HG02571 (cell line): ENCODE data around the gene TBL2.
"Not testable (repeated sequence)": the region's sequence is repeated elsewhere in the genome, so short reads cannot be mapped to it uniquely, and the experiment has no call there.

Experiments
- ATAC-seq: cut with Tn5 transposase; IDR thresholded peaks from one replicate; pipeline ENCODE4 v1.9.1; 2021; ENCODE audit warnings: mild to moderate bottlenecking, moderate library complexity; ENCODE audit not compliant: unreplicated experiment

The TBL2 gene

DNA sequence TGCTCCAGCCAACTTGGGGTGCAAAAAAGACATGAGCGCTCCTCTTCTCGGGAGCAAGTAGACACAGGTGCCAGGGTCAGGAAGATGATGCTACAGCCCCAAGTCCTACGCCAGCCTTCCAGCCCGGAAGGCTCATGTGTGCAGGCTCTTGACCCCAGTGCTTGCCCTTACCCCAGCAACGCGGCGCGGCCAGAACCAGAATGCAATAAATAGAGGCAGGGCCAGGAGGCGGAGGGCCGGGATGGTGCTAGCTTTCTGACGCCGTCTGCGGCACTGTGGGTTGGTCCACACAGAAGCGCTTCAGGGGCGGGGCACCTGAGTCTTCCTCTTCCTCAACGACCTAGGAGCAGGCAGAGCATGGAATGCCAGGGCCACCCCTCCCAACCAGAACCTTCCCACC, 41.3 kb downstream of the TBL2 start:
- no peak for ATAC-seq

DNA sequence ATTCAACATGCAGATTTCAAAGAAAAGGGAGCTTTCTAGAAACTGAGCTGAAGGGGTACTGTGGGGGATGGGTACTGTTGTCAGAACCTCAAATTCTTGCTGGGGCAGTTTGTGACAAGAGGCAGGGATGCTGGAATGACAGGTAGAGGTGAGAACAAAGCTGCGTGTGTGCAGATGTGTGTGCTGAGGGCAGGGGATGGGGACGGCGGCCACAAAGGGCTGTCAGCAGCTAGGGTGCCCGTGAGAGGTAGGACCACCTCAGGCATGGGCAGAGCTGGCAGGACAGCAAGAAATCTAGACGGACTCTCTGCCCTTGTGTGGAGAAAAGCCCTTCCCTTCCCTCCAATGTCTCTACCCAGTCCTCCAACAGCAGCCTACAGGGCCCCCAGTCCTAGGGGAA, 41.9 kb downstream of the TBL2 start:
- no peak for ATAC-seq

DNA sequence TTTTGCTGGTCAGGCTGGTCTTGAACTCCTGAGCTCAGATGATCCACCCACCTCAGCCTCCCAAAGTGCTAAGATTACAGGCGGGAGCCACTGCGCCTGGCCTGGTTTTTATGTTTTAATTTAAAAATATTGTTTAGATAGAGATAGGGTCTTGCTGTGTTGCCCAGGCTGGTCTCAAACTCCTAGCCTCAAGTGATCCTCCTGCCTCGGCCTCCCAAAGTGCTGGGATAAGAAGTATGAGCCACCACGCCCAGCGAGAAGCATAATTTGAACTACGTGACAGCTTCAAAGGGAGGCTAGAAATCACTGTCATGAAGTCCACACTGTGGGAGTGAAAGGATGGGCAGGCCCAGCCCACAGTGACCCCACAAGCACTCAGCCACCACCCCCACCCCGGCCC, 42.5 kb downstream of the TBL2 start:
- not testable (repeated sequence) for ATAC-seq

DNA sequence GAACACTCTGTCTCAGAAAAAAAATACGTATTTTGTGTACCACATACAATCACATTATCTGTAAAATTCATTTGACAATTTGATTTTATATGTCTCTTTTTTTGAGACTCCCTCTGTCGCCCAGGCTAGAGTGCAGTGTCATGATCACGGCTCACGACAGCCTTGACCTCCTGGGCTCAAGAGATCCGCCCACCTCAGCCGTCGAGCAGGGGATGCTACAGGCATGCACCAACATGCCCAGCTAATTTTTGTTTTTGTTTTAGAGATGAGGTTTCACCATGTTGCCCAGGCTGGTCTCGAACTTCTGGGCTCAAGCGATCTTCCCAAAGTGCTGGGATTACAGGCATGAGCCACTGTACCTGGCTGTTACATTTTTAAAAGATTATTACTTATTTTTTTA, 44.6 kb downstream of the TBL2 start:
- no peak for ATAC-seq

DNA sequence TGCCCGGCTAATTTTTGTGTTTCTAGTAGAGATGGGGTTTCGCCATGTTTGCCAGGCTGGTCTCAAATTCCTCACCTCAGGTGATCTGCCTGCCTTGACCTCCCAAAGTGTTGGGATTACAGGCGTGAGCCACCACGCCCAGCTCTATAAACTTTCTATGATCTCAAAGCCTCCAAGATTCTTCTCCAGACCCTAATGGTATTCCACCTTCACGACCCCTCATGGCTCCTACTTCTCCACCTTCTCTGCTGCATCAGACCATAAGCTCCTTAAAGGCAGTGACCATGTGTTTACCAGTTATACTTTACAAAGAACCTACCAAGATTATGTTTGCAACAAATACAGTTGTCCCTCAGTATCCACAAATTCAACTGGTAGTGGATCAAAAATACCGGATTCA, 46.2 kb downstream of the TBL2 start:
- no peak for ATAC-seq

DNA sequence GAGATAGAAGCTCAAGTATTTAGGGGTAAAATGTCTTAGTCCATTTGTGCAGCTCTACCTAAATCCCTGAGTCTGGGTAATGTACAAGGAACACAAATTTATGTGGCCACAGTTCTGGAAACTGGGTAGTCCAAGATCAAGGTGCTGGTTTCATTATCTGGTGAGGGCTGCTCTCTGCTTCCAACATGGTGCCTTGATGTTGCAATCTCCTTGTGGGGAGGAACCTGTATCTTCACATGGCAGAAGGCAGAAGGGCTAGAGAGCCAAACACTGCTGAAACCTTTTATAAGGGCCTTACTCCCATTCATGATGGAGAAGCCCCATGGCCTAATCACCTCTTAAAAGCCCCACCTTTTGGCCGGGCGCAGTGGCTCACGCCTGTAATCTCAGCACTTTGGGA, 47.6 kb downstream of the TBL2 start:
- no peak for ATAC-seq

DNA sequence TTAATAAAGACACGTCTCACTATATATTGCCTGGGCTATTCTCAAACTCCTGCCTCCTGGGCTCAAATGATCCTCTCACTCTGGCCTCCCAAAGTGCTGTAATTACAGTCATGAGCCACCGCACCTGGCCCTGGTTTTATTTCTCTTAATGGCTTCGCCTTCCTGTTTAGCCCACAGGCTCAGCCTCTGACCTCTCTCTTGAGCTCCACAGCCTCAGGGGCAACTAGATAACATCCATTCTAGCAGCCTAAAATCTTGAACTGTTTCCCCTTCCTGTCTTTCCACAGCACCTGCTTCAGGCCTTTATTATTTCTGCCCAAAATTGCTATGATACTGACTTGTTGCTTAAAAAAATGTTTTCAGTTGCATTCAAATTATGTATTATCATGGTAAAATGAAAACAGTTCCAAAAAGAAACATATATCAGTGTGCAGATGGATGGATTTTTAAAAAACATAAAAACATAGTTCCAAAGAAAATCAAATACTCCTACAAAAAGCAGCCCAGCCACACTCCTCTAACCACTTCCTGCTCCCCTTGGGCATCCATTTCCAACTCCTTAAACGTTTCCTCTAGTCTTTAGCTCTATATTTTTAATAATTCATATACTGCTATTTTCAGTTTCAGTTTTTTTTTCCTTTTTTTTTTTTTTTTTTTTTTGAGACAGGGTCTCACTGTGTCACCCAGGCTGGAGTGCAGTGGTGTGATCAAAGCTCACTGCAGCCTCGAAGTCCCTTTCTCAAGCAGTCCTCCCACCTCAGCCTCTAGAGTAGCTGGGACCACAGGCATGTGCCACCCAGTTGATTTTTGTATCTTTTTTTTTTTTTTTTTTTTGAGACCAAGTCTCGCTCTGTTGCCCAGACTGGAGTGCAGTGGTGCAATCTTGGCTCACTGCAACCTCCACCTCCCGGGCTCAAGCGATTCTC, 51.2 kb downstream of the TBL2 start:
- ATAC-seq: no peak

DNA sequence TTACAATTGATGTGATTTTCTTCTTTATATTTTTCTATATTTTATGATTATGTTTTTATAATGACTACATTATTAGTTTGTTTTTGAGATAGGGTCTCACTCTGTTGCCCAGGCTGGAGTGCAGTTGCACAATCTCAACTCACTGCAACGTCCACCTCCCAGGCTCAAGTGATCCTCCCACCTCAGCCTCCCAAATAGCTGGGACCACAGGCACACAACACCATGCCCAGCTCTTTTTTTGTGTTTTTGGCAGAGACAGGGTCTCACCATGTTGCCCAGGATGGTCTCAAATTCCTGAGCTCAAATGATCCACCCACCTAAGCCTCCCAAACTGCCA, 52.3 kb downstream of the TBL2 start:
- not testable (repeated sequence) for ATAC-seq

DNA sequence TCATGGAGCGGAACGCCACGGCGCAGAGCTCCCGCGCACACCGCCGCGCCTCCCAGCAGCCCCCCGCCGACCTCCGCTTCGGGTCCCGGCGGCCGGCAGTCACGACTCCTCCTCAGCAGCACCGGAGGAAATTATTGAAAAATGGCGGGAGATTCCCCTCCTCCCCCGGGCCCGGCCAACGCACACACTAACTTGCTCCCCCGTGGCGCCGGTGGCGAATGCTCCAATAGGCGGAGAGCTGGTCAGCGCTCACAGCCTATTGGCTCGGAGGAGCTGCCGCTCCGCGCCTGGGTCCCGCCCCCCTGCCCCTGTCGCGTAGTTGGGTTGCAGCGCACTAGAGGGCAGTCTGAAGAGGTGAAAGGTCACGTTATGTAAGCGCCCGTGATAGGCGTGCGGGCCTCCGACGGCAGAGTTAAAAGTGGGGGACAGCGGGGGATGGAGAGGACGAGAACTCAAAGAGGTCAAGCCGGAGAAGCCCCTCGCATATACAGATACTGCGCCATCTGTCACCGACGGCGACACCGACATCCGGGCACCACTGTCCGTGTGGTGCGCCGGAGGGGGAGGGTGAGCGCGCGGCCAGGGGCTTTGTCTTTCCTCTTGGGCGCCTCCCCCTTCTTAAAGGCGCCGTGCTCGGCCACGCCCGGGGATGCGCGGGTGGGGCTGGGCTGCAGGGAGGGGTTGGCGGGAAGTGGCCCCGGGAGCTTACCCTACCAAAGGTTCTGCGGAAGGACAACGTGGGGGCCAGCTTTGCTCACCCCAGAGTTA, 56.1 kb downstream of the TBL2 start, which contains the start of gene BAZ1B:
Gene BAZ1B (minus strand): TSS at position 189 of the 768 bp plus-strand sequence. CDS start 360 bp downstream, outside the sequence.
- peak; percentile 87 for ATAC-seq

DNA sequence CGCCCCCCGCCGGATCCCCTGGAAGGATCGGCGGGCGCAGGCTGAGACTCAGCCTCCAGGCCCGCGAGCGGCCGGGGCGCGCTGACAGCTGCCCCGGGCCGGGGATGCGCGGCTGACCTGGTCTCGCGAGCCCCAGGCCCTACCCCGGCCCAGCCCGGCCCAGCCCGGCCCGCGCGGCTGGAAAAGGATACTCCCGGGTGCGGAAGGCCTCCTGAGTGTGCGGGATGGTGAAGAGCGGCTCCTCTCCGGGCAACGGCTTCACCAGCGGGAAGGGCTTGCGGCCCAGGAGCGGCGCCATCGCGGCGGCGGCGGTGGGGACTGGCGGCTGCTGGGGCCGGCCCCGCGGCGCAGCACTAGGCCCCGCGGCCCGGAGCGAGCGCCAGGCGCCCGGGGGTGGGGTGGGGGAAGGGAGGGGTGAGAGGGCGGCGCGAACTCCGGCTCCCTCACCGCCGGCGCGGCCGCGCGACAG, 56.7 kb downstream of the TBL2 start:
- ATAC-seq: peak; percentile 41

DNA sequence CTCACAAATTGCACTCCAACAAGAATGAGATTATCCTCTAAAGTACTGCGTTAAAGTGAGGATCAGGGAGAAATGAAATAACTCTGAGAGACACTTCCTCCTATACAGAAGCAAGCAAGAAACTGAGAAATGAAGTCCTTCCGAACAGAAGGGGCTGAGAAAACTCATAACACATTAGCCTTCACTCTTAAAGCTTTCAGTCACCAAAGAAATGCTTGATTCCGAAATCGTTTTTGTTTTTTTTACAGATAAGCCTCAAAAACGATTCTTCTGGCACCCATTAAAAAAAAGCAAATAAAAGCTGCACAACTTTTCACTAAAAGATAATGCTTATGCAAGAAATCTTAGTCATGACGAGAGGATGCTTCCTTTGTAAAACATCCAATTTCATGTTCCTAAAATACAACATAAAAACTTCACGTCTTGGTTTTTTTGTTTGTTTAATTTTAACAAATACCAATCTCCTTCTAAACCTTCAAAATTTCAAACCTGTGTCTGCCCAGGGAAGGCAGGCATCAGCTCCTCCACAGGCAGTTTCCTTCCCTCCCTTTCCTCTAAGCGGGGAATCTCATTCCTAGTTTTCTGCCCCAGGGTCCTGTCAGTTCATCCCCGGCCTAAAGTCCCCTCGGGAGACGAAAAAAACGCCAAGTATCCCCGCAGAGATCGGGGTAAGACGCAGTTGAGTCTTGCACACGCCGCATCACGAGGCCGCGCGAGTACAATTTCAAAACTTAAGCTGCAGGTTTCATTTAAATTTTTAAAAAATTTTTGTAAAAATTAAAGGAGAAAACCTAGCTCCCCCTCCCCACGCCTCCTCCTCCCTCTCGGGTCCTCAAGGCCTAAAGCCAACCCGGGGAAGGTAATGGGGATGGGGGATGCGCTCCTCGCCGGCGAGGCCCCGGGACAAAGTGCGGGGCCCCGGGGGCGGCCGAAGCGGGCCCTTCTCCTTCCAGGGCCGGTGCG, 57.4 kb downstream of the TBL2 start:
- ATAC-seq: no peak

DNA sequence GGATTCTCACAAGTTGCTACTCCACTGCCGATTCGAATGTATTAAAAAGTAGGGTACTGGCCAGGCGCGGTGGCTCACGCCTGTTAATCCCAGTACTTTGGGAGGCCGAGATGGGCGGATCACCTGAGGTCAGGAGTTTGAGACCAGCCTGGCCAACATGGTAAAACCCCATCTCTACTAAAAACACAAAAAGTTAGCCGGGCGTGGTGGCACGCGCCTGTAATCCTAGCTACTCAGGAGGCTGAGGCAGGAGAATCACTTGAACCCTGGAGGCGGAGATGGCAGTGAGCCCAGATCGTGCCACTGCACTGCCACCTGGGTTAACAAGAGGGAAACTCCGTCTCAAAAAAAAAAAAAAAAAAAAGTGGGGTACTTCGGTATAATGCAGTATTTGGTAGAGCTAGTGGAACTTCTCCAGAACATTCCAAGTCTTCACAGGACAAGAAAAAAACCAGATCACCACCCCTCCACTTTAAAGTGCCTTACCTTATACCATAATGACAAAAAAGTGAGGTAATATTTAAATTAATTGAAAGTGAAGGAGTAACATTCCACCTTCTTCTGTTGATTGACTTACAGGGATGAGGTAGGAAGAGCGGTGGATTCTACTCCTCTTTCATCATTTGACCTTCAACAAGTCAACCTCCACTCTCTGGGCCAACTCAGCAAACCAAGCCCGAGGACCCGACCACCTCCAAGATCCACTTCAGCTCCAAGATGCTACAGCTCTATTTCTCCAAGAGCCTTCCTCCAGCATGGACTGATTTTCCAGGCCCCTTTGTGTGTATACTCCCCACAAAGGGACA, 58.3 kb downstream of the TBL2 start:
- no peak for ATAC-seq

DNA sequence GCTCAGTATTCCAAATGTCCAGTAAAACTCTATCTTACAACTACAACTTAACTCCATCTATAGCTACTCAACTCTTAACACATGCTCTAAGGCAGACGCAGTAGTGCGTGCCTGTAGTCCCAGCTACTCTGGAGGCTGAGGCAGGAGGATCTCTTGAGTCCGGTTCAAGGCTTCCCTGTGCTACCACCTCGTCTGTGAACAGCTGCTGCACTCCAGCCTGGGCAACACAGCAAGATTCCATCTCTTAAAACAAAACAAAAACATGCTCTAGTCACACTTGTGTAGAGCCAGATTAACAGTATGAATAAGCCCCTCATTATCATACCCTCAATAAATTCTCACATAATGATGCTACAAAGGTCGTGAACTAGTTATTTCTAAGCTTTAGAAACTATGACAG, 59.9 kb downstream of the TBL2 start:
- no peak for ATAC-seq
